ENCODE measurements around the gene CLMP. TPM values are rescaled to one million over a fixed set of nuclear protein-coding genes. Genes with fewer than 3 reads are reported as not detected.
A peak's percentile ranks its signal among the peaks of the same experiment; 100 is the strongest.

Gene CLMP
- total RNA-seq, 2 donors from 2014 or later, result 3.3 to 13.2 TPM

GRCh38 chr11:123111465-123111864, 83.6 kb downstream of the CLMP start:
- no peak overlapping the region for H3K27ac ChIP-seq
- no peaks in the 10 kb centered on the region for H3K36me3 ChIP-seq
- no peaks in the 10 kb centered on the region for H3K27me3 ChIP-seq
- H3K4me3 ChIP-seq, result no peak overlapping the region
- H3K9ac ChIP-seq (ENCODE audit: low read depth in 2 of 2, low read length in 2 of 2), result no peak overlapping the region
- TF ChIP-seq CTCF (IDR thresholded peaks at IDR 0.05), result peak; percentile 73
- no peaks in the 10 kb centered on the region for H3K9me3 ChIP-seq
- no peak for DNase-seq
- intact Hi-C loops (cut with DNase I), result loop anchor here (2.0 kb wide), 1 partner anchor 135 kb away; no protein-coding TSS in a partner anchor
- no peaks in the 10 kb centered on the region for H3K4me1 ChIP-seq

- TF ChIP-seq CTCF (IDR thresholded peaks at IDR 0.05), result no peak
- no peak overlapping the region for H3K4me3 ChIP-seq
- H3K27me3 ChIP-seq, result no peaks in the 10 kb centered on the region
- H3K27ac ChIP-seq, result no peak overlapping the region
- H3K9ac ChIP-seq (ENCODE audit: low read depth in 2 of 2, low read length in 2 of 2), result no peak overlapping the region
- DNase-seq, result no peak
- no peaks in the 10 kb centered on the region for H3K4me1 ChIP-seq
- intact Hi-C loops (cut with DNase I), result loop anchor here (2.0 kb wide), 1 partner anchor 136 kb away; no protein-coding TSS in a partner anchor
- no peaks in the 10 kb centered on the region for H3K9me3 ChIP-seq
- H3K36me3 ChIP-seq, result no peaks in the 10 kb centered on the region
Measured at GRCh38 chr11:123110397-123110796, 84.7 kb downstream of the CLMP start.

- no peak for TF ChIP-seq CTCF (IDR thresholded peaks at IDR 0.05)
- no peak for DNase-seq
- Histone ChIP-seq H3K4me3 (no peak overlapping the region), H3K27me3 (no peaks in the 10 kb centered on the region), H3K27ac (no peak overlapping the region), H3K4me1 (no peaks in the 10 kb centered on the region), H3K9me3 (no peaks in the 10 kb centered on the region), H3K9ac (ENCODE audit: low read depth in 2 of 2, low read length in 2 of 2) (no peak overlapping the region), H3K36me3 (no peaks in the 10 kb centered on the region)
- intact Hi-C loops (cut with DNase I), result no loop called here
Measured at GRCh38 chr11:123107945-123108495, 87.0 kb downstream of the CLMP start.

GRCh38 chr11:123104697-123105096, 90.4 kb downstream of the CLMP start:
- intact Hi-C loops (cut with DNase I), result no loop called here
- H3K9me3 ChIP-seq, result no peaks in the 10 kb centered on the region
- H3K4me1 ChIP-seq, result no peaks in the 10 kb centered on the region
- H3K9ac ChIP-seq (ENCODE audit: low read depth in 2 of 2, low read length in 2 of 2), result no peak overlapping the region
- H3K27ac ChIP-seq, result no peak overlapping the region
- no peak overlapping the region for H3K4me3 ChIP-seq
- no peak for DNase-seq
- H3K27me3 ChIP-seq, result no peaks in the 10 kb centered on the region
- no peaks in the 10 kb centered on the region for H3K36me3 ChIP-seq
- no peak for TF ChIP-seq CTCF (IDR thresholded peaks at IDR 0.05)

GRCh38 chr11:123103326-123103980, 91.6 kb downstream of the CLMP start:
- Histone ChIP-seq H3K4me3 (no peak overlapping the region), H3K27ac (no peak overlapping the region), H3K9me3 (no peaks in the 10 kb centered on the region), H3K27me3 (no peaks in the 10 kb centered on the region), H3K9ac (ENCODE audit: low read depth in 2 of 2, low read length in 2 of 2) (no peak overlapping the region), H3K4me1 (no peaks in the 10 kb centered on the region), H3K36me3 (no peaks in the 10 kb centered on the region)
- TF ChIP-seq CTCF (IDR thresholded peaks at IDR 0.05), result peak; percentile 39
- peak; percentile 49 for DNase-seq
- intact Hi-C loops (cut with DNase I), result no loop called here

Data from colonic mucosa (tissue), 4 donors.